ENCODE data around the gene ING4. TPM values are rescaled to one million over a fixed set of nuclear protein-coding genes. Genes with fewer than 3 reads are reported as not detected.

ING4 gene
- total RNA-seq, 1 experiment from 2014 or later, result 15.2 TPM

GRCh38 chr12:6641131-6641530, 21.8 kb downstream of the ING4 start:
- intact Hi-C loops (cut with micrococcal nuclease), result no loop called here
- H3K36me3 Mint-ChIP-seq (ENCODE audit: insufficient read depth, unreplicated experiment), result no peaks in the 10 kb centered on the region
- H3K27me3 Mint-ChIP-seq (ENCODE audit: insufficient read depth, unreplicated experiment), result peaks cover 25% of the 10 kb centered on the region

DNA sequence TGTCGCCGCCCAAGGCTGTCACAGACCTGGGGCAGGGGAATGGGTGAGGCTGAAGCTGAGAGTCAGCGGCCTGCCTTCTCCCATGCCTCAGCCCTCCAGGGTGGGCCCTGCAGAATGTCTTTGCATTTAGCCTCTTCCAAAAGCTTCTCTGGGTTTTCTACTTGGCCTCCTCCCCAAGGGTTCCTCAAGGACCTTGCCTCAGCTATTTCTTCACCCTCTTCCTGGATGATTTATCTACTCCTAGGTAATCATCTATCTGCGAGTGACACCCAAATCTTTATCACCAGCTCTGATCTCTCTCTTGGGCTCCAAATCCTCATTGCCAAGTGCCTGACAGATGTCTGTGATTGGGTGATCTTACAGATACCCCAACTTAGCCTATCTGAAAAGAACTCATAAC, 22.4 kb downstream of the ING4 start:
- DNase-seq (ENCODE audit: unreplicated experiment), result no peak
- ChIA-PET POLR2A (no interaction called here), CTCF (interaction anchor here (0.6 kb wide), 1 partner anchor 46 kb away, joined by 3 read pairs; no protein-coding TSS in a partner anchor)
- intact Hi-C loops (cut with micrococcal nuclease), result no loop called here
- peaks cover 25% of the 10 kb centered on the region for H3K27me3 Mint-ChIP-seq (ENCODE audit: insufficient read depth, unreplicated experiment)
- no peak for TF ChIP-seq CTCF (IDR thresholded peaks at IDR 0.05; ENCODE audit: unreplicated experiment)
- no peak overlapping the region for H3K4me3 Mint-ChIP-seq (ENCODE audit: unreplicated experiment)
- no TSS peak for BruUV-seq (replicated peaks)
- no peak overlapping the region for H3K27ac Mint-ChIP-seq (ENCODE audit: low read depth, unreplicated experiment)
- H3K36me3 Mint-ChIP-seq (ENCODE audit: insufficient read depth, unreplicated experiment), result no peaks in the 10 kb centered on the region
- peaks cover 10% of the 10 kb centered on the region for H3K4me1 Mint-ChIP-seq (ENCODE audit: insufficient read depth, unreplicated experiment)
- peaks cover 9% of the 10 kb centered on the region for H3K9me3 Mint-ChIP-seq (ENCODE audit: unreplicated experiment)

More at GRCh38 chr12:6641131-6641530, 21.8 kb downstream of the ING4 start:
- POLR2A ChIA-PET, result no interaction called here
- no TSS peak for BruUV-seq (replicated peaks)
- no peak overlapping the region for H3K27ac Mint-ChIP-seq (ENCODE audit: low read depth, unreplicated experiment)
- TF ChIP-seq CTCF (IDR thresholded peaks at IDR 0.05; ENCODE audit: unreplicated experiment), result no peak
- no peak overlapping the region for H3K4me3 Mint-ChIP-seq (ENCODE audit: unreplicated experiment)
- DNase-seq (ENCODE audit: unreplicated experiment), result no peak
- H3K4me1 Mint-ChIP-seq (ENCODE audit: insufficient read depth, unreplicated experiment), result peaks cover 4% of the 10 kb centered on the region
- H3K9me3 Mint-ChIP-seq (ENCODE audit: unreplicated experiment), result peaks cover 9% of the 10 kb centered on the region
- CTCF ChIA-PET, result interaction anchor here (0.6 kb wide), 1 partner anchor 282 kb away, joined by 3 read pairs; no protein-coding TSS in a partner anchor

DNA sequence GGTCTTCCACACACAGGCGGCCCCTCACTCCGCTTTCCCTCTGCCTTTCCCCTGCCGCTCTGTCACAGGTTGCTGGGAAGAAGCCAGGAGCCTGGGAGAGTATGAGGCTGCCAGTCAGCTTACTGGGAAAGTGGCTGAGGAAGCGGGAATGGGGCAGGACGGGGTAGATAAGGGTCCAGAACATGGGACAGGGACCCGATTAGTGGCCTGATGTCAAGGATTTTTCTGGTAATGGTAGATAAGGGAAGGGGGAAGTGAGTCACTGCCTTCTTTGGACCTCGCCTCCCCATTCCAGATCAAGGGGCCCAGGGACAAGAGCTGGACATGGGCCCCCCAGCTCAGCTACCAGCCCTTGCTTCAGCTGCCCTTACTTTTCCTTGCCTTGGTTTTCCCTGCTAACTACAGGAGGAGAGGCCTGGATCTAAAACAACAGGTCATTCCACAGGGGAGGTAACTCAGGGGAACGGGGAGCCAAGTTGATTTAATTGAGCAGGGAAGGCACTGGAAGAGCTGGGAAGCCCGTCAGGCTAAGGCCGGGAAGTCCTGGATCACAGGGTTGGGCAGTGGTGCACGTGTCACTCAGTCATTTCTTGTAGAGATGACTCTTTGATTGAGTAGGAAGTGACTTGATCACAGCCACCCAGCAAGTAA, 23.6 kb downstream of the ING4 start:
- peaks cover 11% of the 10 kb centered on the region for H3K4me1 Mint-ChIP-seq (ENCODE audit: insufficient read depth, unreplicated experiment)
- CTCF ChIA-PET, result interaction anchor here (0.6 to 0.8 kb wide), 2 partner anchors 10 to 11 kb away, joined by 3 read pairs; no protein-coding TSS in a partner anchor
- no peak for DNase-seq (ENCODE audit: unreplicated experiment)
- H3K9me3 Mint-ChIP-seq (ENCODE audit: unreplicated experiment), result peaks cover 4% of the 10 kb centered on the region
- intact Hi-C loops (cut with micrococcal nuclease), result no loop called here
- H3K27me3 Mint-ChIP-seq (ENCODE audit: insufficient read depth, unreplicated experiment), result peaks cover 25% of the 10 kb centered on the region
- H3K27ac Mint-ChIP-seq (ENCODE audit: low read depth, unreplicated experiment), result no peak overlapping the region
- TF ChIP-seq CTCF (IDR thresholded peaks at IDR 0.05; ENCODE audit: unreplicated experiment), result no peak
- H3K4me3 Mint-ChIP-seq (ENCODE audit: unreplicated experiment), result no peak overlapping the region
- POLR2A ChIA-PET, result no interaction called here
- H3K36me3 Mint-ChIP-seq (ENCODE audit: insufficient read depth, unreplicated experiment), result no peaks in the 10 kb centered on the region
- BruUV-seq (replicated peaks), result no TSS peak

GRCh38 chr12:6638305-6638704, 24.6 kb downstream of the ING4 start:
- DNase-seq (ENCODE audit: unreplicated experiment), result no peak
- ChIA-PET POLR2A (no interaction called here), CTCF (no interaction called here)
- no TSS peak for BruUV-seq (replicated peaks)
- no peak overlapping the region for H3K27ac Mint-ChIP-seq (ENCODE audit: low read depth, unreplicated experiment)
- H3K9me3 Mint-ChIP-seq (ENCODE audit: unreplicated experiment), result no peaks in the 10 kb centered on the region
- no peak for TF ChIP-seq CTCF (IDR thresholded peaks at IDR 0.05; ENCODE audit: unreplicated experiment)
- H3K36me3 Mint-ChIP-seq (ENCODE audit: insufficient read depth, unreplicated experiment), result no peaks in the 10 kb centered on the region
- intact Hi-C loops (cut with micrococcal nuclease), result no loop called here
- peaks cover 25% of the 10 kb centered on the region for H3K27me3 Mint-ChIP-seq (ENCODE audit: insufficient read depth, unreplicated experiment)
- no peak overlapping the region for H3K4me3 Mint-ChIP-seq (ENCODE audit: unreplicated experiment)
- H3K4me1 Mint-ChIP-seq (ENCODE audit: insufficient read depth, unreplicated experiment), result peaks cover 11% of the 10 kb centered on the region
